Measurements from ENCODE around the gene WFDC8.

WFDC8 gene

DNA sequence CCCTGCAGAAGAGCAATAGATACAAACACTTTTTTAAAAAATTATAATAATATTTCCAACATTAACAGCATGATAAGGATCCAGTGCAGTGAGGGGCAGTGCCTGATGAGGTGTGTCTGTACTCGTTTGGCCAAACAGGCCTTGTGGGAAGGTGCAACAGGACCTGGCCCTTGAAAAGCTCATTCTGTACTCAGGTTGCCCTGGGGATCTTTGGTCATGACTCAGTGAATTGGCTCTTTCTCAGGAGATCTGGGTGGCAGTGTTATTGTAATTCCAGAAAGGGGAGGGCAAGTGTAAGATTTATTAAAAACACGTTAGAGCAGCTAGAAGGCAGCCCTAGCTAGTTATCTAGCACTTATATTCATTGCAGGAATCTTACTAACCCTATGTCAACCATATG lies 60.8 kb downstream of the WFDC8 start:
- ChIA-PET POLR2A (ENCODE audit: low non-redundant PET) (no interaction called here), CTCF (interaction anchor here (0.7 to 1.8 kb wide), 5 partner anchors 55 to 253 kb away, joined by 3 to 10 read pairs (median 3); partner anchors contain the start of gene WFDC10A)
- TF ChIP-seq, protein P1, sequence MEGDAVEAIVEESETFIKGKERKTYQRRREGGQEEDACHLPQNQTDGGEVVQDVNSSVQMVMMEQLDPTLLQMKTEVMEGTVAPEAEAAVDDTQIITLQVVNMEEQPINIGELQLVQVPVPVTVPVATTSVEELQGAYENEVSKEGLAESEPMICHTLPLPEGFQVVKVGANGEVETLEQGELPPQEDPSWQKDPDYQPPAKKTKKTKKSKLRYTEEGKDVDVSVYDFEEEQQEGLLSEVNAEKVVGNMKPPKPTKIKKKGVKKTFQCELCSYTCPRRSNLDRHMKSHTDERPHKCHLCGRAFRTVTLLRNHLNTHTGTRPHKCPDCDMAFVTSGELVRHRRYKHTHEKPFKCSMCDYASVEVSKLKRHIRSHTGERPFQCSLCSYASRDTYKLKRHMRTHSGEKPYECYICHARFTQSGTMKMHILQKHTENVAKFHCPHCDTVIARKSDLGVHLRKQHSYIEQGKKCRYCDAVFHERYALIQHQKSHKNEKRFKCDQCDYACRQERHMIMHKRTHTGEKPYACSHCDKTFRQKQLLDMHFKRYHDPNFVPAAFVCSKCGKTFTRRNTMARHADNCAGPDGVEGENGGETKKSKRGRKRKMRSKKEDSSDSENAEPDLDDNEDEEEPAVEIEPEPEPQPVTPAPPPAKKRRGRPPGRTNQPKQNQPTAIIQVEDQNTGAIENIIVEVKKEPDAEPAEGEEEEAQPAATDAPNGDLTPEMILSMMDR (conservative IDR thresholded peaks at IDR 0.05; ENCODE audit: low read depth) = no peak
- peak; percentile 95 for DNase-seq (ENCODE audit: low spot score)
- H3K27ac ChIP-seq = no peak overlapping the region

DNA sequence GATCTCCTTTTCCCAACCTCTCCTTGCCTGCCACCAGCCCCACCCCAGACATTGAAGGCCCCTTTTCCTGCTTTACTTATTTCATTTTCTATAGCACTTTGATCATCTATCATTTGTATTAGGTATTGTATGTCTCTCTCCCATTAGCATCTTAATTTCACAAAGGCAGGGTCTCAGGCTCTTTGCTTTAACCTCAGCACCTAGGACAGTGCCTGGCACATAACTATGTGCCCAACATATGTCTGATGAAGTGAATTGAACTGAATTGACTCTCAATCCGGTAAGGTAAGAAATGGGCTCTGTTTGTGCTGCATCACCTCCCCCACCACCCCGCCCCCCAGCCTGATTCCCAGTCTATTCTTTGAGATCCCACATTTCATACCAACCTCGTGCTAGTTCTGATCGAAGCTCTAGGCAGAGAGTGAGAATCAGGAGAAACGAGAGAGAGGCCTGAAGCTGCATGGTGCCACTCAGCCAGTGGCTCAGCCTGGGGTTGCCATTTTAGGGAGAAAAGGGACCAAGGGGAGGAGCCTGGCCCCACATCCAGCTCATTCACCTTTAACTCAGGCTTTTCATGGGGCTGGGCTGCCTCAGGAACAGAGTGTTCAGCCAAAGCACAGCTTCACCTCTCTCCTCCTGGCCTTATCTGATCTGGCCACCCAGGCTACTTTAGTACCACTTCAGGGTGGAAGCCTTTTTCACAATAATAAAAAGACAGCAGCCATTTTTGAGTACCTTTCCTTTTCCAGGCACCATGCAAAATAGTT lies 63.8 kb downstream of the WFDC8 start, which contains the start of gene SPINT3:
SPINT3 (minus strand) TSS at position 476 of the 767 bp plus-strand sequence; CDS start at position 462, 14 bp downstream.
- H3K27ac ChIP-seq = no peak within 1 kb of the TSS
- CTCF ChIA-PET = interaction anchor here (0.7 to 2.0 kb wide), 2 partner anchors 256 to 501 kb away, joined by 3 to 5 read pairs; no protein-coding TSS in a partner anchor
- TF ChIP-seq, protein P1 (conservative IDR thresholded peaks at IDR 0.05; ENCODE audit: low read depth) = no peak
- DNase-seq (ENCODE audit: low spot score) = no peak
- POLR2A ChIA-PET (ENCODE audit: low non-redundant PET) = no interaction called here

DNA sequence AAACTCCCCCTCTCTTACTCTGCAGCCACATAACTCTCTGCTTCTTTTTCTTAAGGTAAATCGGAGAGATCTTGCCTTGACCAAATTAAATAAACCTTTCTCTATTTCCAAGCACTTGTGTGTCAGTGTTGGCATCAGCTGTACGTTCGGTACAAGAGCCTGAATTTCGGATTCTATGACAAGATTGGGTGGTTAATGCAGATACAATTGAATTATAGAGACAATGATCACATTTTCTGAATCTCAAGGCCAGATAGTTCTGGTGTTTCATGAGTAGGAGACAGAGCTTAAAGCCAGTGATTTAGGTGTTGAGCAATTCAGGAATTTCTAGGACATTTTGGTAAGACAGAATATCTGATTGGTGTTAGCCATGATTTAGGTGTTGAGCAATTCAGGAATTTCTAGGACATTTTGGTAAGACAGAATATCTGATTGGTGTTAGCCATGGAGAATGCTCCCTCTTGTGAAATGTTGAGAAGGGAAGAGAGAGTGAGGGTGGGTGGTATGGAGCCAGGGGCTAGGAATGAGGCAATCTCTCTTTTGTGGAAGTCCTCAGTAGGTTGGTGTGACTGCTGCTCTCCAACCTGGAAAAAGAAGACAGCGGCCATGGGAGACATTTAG lies 68.7 kb downstream of the WFDC8 start:
- TF ChIP-seq, protein P1 (conservative IDR thresholded peaks at IDR 0.05; ENCODE audit: low read depth) = no peak
- DNase-seq (ENCODE audit: low spot score) = no peak
- CTCF ChIA-PET = interaction anchor here (0.5 to 1.5 kb wide), 3 partner anchors 74 to 261 kb away, joined by 3 to 4 read pairs (median 3); no protein-coding TSS in a partner anchor
- H3K27ac ChIP-seq = no peak overlapping the region
- POLR2A ChIA-PET (ENCODE audit: low non-redundant PET) = no interaction called here

DNA sequence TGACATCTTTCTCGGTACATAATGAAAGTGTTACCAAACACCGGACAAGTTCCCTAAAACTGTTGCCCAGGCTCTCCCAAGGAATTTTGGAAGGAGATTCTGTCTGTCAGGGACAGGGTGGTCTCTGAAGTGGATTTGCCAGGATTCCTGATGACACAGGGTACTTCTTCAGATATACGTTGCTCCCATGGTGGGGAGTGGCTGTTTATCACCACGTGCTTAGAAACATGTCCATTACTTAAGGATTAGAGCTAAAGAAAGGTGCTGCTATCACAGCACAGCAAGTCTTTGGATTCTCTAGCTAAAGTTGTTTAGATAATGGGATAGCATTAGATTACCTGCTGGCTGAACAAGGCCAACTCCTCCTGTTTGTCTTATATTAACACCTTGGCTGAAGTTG lies 70.0 kb downstream of the WFDC8 start:
- ChIA-PET POLR2A (ENCODE audit: low non-redundant PET) (no interaction called here), CTCF (no interaction called here)
- H3K27ac ChIP-seq = no peak overlapping the region
- TF ChIP-seq, protein P1 (conservative IDR thresholded peaks at IDR 0.05; ENCODE audit: low read depth) = no peak
- DNase-seq (ENCODE audit: low spot score) = no peak

DNA sequence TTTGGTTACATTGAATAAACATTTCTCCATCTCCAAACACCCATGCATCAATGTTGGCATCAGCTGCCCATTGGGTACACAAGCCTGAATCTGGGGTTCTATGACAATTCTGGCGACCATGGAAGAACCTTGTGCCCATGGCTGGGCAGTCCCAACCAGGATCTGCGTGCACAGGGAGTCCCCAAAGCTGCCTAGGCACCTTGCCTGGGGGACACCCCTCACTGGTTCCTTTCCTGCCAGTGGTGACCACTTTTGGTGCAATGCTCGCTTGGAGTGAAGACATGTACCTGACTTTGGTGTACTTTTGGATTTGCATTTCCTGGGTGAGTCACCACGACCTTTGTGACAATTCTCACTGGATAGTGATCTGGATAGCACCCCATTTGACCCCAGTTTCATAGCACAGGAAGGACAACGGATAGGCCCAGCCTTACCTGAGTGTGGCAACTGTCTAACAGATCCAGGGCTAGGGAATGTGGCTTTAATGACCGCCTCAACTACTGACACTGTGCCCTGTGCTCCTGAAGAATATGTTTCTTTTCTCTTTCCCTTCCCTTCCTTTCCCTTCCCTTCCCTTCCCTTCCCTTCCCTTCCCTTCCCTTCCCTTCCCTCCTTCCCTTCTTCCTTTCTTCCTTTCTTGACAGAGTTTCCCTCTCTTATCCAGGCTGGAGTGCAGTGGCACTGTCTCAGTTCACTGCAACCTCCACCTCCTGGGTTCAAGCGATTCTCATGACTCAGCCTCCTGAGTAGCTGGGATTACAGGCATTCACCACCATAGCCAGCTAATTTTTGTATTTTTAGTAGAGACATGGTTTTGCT lies 70.8 kb downstream of the WFDC8 start:
- ChIA-PET CTCF (no interaction called here), POLR2A (ENCODE audit: low non-redundant PET) (no interaction called here)
- no peak overlapping the region for H3K27ac ChIP-seq
- DNase-seq (ENCODE audit: low spot score) = no peak
- TF ChIP-seq, protein P1 (conservative IDR thresholded peaks at IDR 0.05; ENCODE audit: low read depth) = no peak
